ENCODE data around the gene PUM1.

Gene PUM1

DNA sequence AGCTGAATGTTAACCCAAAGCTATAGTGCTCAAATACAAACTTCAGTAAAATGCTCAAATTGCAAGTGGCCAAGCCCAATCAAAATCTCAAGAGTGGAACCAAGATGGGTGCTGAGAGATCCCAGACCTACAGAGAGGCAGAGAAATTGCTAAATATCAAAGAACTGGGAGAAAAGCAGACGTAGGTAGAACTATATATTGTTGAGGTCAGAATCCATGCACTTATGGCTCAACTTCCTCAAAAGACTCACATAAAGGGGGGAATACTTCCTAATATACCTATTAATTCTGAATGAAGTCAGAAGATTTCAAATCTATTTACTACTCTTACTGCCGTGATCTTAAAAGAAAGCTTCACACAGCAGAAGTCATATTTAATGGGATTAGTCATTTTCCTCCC is 65.2 kb downstream of the PUM1 start:
- ChIA-PET CTCF (no interaction called here), POLR2A (ENCODE audit: low non-redundant PET) (no interaction called here)
- TF ChIP-seq, protein P1, sequence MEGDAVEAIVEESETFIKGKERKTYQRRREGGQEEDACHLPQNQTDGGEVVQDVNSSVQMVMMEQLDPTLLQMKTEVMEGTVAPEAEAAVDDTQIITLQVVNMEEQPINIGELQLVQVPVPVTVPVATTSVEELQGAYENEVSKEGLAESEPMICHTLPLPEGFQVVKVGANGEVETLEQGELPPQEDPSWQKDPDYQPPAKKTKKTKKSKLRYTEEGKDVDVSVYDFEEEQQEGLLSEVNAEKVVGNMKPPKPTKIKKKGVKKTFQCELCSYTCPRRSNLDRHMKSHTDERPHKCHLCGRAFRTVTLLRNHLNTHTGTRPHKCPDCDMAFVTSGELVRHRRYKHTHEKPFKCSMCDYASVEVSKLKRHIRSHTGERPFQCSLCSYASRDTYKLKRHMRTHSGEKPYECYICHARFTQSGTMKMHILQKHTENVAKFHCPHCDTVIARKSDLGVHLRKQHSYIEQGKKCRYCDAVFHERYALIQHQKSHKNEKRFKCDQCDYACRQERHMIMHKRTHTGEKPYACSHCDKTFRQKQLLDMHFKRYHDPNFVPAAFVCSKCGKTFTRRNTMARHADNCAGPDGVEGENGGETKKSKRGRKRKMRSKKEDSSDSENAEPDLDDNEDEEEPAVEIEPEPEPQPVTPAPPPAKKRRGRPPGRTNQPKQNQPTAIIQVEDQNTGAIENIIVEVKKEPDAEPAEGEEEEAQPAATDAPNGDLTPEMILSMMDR (conservative IDR thresholded peaks at IDR 0.05; ENCODE audit: low read depth): no peak
- no peak overlapping the region for H3K27ac ChIP-seq
- no peak for DNase-seq (ENCODE audit: low spot score)

DNA sequence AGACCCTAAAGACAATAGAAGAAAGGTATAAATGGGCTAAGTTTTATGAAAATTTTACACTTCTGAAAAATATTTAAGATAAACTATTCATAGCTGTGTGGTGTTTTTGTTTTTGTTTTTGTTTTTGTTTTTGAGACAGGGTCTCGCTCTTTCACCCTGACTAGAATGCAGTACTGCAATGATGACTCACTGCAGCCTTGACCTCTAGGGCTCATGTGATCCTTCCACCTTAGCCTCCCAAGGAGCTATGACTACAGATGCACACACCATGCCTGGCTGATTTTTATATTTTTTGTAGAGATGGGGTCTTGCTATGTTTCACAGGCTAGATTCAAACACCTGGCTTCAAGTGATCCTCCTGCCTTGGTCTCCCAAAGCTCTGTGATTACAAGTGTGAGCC is 66.6 kb downstream of the PUM1 start:
- CTCF ChIA-PET: interaction anchor here (0.6 to 0.8 kb wide), 2 partner anchors 42 to 952 kb away, joined by 4 to 5 read pairs; no protein-coding TSS in a partner anchor
- no peak overlapping the region for H3K27ac ChIP-seq
- TF ChIP-seq, protein P1 (conservative IDR thresholded peaks at IDR 0.05; ENCODE audit: low read depth): no peak
- POLR2A ChIA-PET (ENCODE audit: low non-redundant PET): interaction anchor here (0.6 kb wide), 1 partner anchor 43 kb away, joined by 3 read pairs; no protein-coding TSS in a partner anchor
- DNase-seq (ENCODE audit: low spot score): no peak

DNA sequence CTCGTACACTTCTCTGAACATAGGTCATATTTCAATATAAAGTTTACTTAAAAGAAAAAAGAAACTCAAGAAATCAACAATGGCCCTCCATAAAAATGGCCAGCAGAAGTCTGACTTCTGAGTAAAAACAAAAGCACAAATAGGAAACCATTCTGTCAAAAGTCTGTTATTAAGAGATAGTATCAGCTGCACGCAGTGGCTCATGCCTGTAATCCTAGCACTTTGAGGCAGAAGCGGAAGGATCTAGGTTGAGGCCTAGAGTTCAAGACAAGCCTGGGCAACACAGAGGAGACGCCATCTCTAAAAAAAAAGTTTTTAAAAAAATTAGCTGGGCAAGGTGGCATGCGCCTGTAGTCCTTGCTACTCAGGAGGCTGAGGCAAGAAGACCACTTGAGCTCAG is 67.3 kb downstream of the PUM1 start:
- CTCF ChIA-PET: interaction anchor here (0.8 kb wide), 1 partner anchor 42 kb away, joined by 5 read pairs; no protein-coding TSS in a partner anchor
- POLR2A ChIA-PET (ENCODE audit: low non-redundant PET): no interaction called here
- no peak overlapping the region for H3K27ac ChIP-seq
- TF ChIP-seq, protein P1 (conservative IDR thresholded peaks at IDR 0.05; ENCODE audit: low read depth): no peak
- no peak for DNase-seq (ENCODE audit: low spot score)

DNA sequence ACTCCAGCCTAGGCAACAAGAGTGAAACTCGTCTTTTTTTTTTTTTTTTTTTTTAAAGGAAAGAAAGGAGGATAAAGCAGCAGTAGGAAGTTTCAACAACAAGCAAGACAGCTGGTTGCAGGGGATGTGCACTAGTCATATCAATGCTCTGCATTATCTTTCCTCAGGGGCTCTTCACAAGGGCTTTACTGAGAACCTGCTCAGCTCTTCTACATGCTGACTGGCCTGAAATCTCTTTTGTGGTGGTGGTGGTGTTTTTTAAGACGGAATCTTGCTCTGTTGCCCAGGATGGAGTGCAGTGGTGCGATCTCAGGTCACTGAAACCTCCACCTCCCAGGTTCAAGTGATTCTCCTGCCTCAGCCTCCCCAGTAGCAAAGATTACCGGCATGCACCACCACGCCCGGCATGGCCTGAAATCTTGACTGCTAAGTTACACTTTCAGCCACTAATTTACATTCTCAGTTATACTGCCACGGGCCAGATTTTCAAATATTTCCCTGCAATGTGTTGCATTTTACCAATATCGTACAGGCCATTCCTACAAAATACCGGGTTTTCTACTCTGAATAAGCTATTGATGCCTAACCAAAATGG is 68.0 kb downstream of the PUM1 start:
- ChIA-PET CTCF (interaction anchor here (1.2 kb wide), 1 partner anchor 215 kb away, joined by 3 read pairs; no protein-coding TSS in a partner anchor), POLR2A (ENCODE audit: low non-redundant PET) (no interaction called here)
- TF ChIP-seq, protein P1 (conservative IDR thresholded peaks at IDR 0.05; ENCODE audit: low read depth): no peak
- no peak for DNase-seq (ENCODE audit: low spot score)
- no peak overlapping the region for H3K27ac ChIP-seq

DNA sequence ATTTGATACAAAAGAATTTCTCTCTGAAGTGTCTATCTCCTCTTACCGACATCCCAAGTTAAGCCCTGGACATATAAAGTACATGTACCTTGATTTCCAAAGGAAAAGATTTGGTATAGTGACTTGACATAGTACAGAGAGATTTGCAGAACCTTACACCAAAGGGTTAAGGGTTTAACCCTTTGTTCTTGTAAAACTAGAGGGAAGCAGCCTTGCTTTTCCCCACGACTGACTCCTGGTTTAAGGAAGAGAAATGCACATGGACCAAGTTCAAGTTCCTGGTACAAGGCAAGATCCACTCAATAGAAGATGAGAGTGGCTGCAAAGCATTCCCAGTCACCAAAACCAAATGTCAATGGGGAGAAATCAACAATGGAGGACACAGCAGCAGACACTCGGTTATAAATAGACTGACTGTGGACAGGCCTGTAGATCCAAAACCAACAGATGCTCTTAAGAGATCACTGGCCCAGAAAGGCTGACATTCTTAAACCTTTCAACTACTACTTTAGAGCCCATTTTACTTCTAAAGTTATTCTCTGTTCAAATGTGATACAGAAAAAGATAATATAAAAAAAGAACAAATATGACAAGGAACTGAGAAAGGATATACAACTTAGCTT is 69.4 kb downstream of the PUM1 start:
- CTCF ChIA-PET: interaction anchor here (1.2 kb wide), 1 partner anchor 213 kb away, joined by 3 read pairs; no protein-coding TSS in a partner anchor
- H3K27ac ChIP-seq: no peak overlapping the region
- POLR2A ChIA-PET (ENCODE audit: low non-redundant PET): no interaction called here
- TF ChIP-seq, protein P1 (conservative IDR thresholded peaks at IDR 0.05; ENCODE audit: low read depth): no peak
- DNase-seq (ENCODE audit: low spot score): no peak

DNA sequence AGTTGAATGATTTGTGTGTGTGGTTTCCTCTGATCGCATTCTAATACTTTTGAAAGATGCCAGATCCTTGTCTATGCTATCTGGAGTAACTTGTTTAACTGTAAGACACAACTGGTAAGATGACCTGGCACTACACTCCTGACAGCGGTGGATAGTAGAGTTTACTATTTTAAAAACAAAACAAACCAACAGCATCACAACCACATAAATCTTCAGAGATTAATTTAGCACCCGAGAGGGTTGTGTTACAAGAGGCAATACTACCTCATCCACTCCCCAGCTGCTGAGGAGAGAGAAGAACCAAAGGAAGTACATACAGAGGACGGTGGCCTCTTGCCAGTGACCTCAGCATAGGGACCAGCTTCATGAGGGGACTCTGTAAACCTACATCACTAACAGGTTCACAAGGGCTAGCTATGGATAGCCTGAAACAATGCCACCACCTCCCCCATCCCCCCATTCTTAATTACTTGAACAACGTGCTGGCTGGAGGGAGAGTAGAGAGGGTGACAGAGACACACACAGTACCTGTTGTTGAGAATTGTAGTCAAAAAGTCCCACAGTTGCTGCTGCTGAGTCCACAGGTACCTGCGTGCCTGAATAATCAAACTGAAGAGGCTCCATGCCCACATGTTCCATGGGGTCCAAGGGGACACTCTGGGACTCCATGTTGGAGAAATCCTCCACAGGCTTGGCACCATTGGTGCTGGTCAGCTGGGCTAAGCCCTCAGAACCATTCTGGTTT is 73.5 kb downstream of the PUM1 start:
- ChIA-PET CTCF (no interaction called here), POLR2A (ENCODE audit: low non-redundant PET) (no interaction called here)
- TF ChIP-seq, protein P1 (conservative IDR thresholded peaks at IDR 0.05; ENCODE audit: low read depth): no peak
- no peak for DNase-seq (ENCODE audit: low spot score)
- H3K27ac ChIP-seq: no peak overlapping the region; the same call in 1 of the 2 replicates

Measured in RWPE1 (cell line).